RWPE2 (cell line): ENCODE measurements around the gene TOMM40L.
"Not testable (repeated sequence)": the region's sequence is repeated elsewhere in the genome, so short reads cannot be mapped to it uniquely, and the experiment has no call there.

Experiments used
- ATAC-seq: fragments of 200-7000 bp; cut with Tn5 transposase; 3 replicates; pipeline ENCODE4 v1.9.1; 2021; ENCODE audit warnings: low read depth
- DNase-seq: peaks from one replicate; pipeline ENCODE4 v3.0.0-alpha.2; 2020; ENCODE audit warnings: low spot score
- H3K27ac ChIP-seq: fragments of 450-650 bp; 2 replicates; pipeline ENCODE4 v1.5.1; 2017; ENCODE audit warnings: mild to moderate bottlenecking; ENCODE audit not compliant: poor library complexity, severe bottlenecking
- H3K27me3 ChIP-seq: fragments of 250-450 bp; sonication (Bioruptor Pico); 2 replicates; pipeline ENCODE4 v1.5.1; 2021; ENCODE audit warnings: mild to moderate bottlenecking, moderate library complexity; ENCODE audit not compliant: insufficient read depth, poor library complexity, severe bottlenecking
- H3K36me3 ChIP-seq: fragments of 250-450 bp; sonication (Bioruptor Pico); 2 replicates; pipeline ENCODE4 v1.5.1; 2020; ENCODE audit warnings: low read depth, mild to moderate bottlenecking, moderate library complexity
- H3K4me1 ChIP-seq: fragments of 250-450 bp; sonication (Bioruptor Pico); 2 replicates; pipeline ENCODE4 v1.5.1; 2021; ENCODE audit warnings: mild to moderate bottlenecking, moderate library complexity; ENCODE audit not compliant: insufficient read depth, poor library complexity, severe bottlenecking
- H3K4me3 ChIP-seq: fragments of 250-450 bp; sonication (Bioruptor Pico); 2 replicates; pipeline ENCODE4 v1.5.1; 2021; ENCODE audit warnings: mild to moderate bottlenecking, moderate library complexity; ENCODE audit not compliant: severe bottlenecking
- H3K9me3 ChIP-seq: fragments of 250-450 bp; sonication (Bioruptor Pico); 2 replicates; pipeline ENCODE4 v1.5.1; 2021; ENCODE audit warnings: mild to moderate bottlenecking, moderate library complexity; ENCODE audit not compliant: severe bottlenecking
- TF ChIP-seq, protein P1 (sequence below): fragments of 450-650 bp; IDR thresholded peaks from one replicate; pipeline ENCODE4 v1.5.1; 2017; ENCODE audit warnings: mild to moderate bottlenecking, moderate library complexity; ENCODE audit not compliant: poor library complexity, severe bottlenecking

TOMM40L gene

DNA sequence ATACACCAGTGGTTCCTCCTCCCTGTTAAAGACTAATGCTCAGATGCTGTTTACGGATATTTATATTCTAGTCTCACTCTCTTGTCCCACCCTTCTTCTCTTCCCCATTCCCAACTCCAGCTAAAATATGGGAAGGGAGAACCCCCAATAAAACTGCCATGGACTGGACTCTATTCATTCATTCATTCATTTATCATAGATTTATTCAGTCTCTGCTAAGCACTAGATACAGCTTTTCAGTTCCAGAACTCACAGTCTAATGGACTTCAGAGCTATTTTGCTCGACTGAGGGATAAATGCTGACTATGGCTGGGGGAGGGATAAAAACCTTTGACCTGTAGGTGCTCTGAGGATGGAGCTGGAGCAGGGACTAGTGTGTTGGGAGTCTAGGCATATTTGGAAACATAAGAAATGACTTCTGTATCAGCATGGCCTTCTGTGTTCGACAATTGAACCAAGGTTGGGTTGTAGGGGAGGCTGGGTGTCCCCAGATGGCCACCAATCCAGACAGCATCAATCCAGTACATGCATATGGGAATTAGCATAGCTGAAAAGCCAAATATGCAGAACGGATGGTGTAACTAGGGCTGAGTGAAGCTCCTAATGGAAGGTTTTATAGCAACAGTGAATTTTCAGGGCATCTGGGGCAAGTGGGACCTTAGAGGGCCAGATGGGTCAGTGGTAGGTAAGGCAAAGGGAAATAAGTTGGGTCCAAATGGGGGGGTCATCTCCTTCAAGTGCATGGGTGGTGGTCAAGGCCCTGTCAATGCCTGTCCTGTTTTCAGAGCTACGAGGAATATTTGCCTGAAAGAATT, 6.6 kb upstream of the TOMM40L start:
- Histone ChIP-seq H3K27me3 (no peaks in the 10 kb centered on the region), H3K27ac (no peak overlapping the region), H3K9me3 (no peaks in the 10 kb centered on the region), H3K4me3 (no peak overlapping the region), H3K4me1 (no peaks in the 10 kb centered on the region), H3K36me3 (peaks cover 4% of the 10 kb centered on the region; the same call in 1 of the 2 replicates)
- DNase-seq (no peak), ATAC-seq (no peak)
- TF ChIP-seq, protein P1, sequence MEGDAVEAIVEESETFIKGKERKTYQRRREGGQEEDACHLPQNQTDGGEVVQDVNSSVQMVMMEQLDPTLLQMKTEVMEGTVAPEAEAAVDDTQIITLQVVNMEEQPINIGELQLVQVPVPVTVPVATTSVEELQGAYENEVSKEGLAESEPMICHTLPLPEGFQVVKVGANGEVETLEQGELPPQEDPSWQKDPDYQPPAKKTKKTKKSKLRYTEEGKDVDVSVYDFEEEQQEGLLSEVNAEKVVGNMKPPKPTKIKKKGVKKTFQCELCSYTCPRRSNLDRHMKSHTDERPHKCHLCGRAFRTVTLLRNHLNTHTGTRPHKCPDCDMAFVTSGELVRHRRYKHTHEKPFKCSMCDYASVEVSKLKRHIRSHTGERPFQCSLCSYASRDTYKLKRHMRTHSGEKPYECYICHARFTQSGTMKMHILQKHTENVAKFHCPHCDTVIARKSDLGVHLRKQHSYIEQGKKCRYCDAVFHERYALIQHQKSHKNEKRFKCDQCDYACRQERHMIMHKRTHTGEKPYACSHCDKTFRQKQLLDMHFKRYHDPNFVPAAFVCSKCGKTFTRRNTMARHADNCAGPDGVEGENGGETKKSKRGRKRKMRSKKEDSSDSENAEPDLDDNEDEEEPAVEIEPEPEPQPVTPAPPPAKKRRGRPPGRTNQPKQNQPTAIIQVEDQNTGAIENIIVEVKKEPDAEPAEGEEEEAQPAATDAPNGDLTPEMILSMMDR = no peak

DNA sequence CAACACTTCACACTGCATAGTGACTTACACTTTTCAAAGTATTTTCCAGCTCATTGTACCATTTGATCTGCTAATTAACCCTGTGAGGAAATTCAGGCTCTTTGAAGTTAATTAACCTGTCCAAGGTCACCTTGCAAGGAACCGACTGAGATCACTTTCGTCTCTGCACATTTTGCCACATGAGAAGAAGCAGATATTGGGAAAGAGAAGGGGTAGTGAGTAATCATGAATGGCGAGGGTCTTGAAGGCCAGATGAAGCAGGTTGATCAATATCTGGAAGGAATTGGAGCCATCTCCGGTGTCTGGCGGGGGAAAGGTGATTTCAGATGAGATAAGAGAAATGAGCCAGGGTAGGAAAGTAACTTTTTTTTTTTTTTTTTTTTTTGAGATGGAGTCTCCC, 5.9 kb upstream of the TOMM40L start:
- H3K9me3 ChIP-seq = no peaks in the 10 kb centered on the region
- H3K4me1 ChIP-seq = no peaks in the 10 kb centered on the region
- DNase-seq (no peak), ATAC-seq (no peak)
- H3K36me3 ChIP-seq = no peaks in the 10 kb centered on the region
- no peak overlapping the region for H3K27ac ChIP-seq
- H3K4me3 ChIP-seq = no peak overlapping the region
- TF ChIP-seq, protein P1 = no peak
- H3K27me3 ChIP-seq = no peaks in the 10 kb centered on the region

DNA sequence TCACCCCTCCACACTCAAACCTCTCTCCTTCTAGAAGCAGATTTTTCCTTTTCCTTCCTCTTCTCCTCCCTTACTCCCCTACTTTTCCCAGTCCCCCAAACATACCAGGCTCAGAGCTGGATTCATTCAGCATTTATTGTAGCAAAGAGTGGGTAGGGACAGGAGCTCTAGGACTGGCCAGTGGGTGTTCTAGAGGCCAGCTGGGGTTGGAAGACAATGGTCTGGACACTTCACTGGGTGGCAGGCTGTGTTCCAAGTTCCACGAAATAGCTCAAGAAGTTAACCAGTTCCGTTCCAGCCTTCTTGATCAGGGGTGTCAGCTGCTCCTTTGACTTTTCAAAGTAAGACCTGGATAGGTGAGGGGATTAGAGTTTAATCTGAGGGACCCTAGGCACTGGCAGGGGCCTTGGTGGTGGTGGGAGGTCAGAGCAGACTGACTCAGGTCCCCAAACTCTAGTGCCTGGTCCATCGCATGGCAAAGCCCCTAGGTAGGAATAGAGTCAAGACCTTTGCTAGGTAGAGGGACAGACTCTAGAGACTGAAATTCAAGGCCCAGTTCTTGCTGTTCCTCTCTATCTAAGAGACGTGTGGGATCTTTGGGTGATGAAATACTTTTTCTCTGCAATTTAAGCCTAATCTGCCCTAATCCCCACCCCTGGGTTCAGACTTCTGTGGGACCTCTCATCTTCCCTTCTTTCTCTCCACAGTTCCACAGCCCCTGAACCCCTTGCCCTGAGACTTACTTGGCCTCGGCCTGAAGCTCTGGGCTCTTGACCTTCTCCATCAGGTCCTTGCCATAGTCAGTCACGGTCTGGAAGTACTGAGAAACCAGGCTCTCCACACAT, 3.5 kb upstream of the TOMM40L start:
- Histone ChIP-seq H3K4me1 (peaks cover 9% of the 10 kb centered on the region), H3K4me3 (no peak overlapping the region), H3K27me3 (no peaks in the 10 kb centered on the region), H3K36me3 (no peaks in the 10 kb centered on the region), H3K9me3 (no peaks in the 10 kb centered on the region), H3K27ac (no peak overlapping the region)
- no peak for DNase-seq
- ATAC-seq = no peak
- TF ChIP-seq, protein P1 = no peak

DNA sequence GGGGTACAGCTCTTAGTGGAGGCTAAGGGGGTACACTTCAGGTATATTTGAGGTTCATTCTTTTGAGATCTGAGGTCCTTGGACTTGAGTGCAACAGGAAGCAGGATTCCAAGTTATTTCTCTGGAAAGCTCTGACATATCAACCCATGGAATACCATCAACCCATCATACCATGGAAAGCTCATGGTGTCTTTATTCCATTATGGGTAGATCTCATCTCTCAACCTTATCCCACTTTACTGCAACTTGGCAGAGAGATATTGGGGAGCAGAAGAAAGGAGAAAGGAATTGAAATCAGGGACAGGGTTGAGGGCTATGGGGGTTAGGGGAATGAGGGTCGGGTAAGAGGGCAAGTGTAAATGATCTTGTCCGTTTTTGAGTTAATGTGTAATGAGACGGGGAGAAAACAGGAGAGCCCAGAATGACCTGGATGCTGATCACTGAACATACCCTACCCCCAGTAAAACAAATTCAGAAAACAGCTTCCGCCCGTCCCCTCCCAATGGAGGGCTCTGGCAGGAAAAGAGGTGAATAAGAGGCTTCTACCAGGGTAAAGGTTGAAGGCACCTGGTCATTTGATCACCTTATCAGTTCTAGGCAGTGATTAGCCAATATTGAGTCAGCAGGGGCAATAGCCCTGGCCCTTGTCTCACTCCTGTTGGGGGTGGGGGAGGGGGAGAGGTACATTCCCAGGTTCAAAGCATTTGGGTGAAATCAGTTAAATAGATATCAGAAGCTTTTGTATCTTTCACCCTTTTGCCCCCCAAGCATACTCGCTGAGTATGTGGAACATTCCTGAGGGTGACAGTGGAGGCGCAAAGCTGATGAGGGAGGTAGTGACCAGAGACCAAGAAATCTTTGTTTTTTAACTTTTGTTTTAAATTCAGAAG, 1.8 kb upstream of the TOMM40L start:
- Histone ChIP-seq H3K4me1 (peaks cover 13% of the 10 kb centered on the region), H3K9me3 (no peaks in the 10 kb centered on the region), H3K27me3 (no peaks in the 10 kb centered on the region), H3K27ac (no peak overlapping the region), H3K36me3 (peaks cover 11% of the 10 kb centered on the region), H3K4me3 (no peak overlapping the region)
- no peak for DNase-seq
- TF ChIP-seq, protein P1 = no peak
- ATAC-seq = no peak

DNA sequence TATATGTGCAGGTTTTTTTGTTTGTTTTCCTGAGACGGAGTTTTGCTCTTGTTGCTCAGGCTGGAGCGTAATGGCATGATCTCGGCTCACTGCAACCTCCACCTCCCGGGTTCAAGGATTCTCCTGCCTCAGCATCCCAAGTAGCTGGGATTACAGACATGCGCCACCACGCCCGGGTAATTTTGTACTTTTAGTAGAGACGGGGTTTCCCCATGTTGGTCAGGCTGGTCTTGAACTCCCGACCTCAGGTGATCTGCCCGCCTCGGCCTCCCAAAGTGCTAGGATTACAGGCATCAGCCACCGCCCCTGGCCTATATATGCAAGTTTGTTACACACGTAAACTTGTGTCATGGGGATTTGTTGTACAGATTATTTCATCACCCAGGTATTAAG, 1.2 kb upstream of the TOMM40L start:
- Histone ChIP-seq H3K4me1 (peaks cover 13% of the 10 kb centered on the region), H3K36me3 (peaks cover 14% of the 10 kb centered on the region)
- not testable (repeated sequence) for DNase-seq, H3K4me3 ChIP-seq, H3K27ac ChIP-seq, ATAC-seq, H3K9me3 ChIP-seq, H3K27me3 ChIP-seq
